HEK293 (cell line): ENCODE measurements around the gene KLHL29.

Experiments
- CTCF ChIA-PET: fragments of 350-600 bp; formaldehyde crosslinking; extraction: SDS; loops from one replicate; lab custom pipeline; 2021; ENCODE audit warnings: antibody characterized with exemption; lab: Yijun Ruan, JAX
- POLR2A ChIA-PET: fragments of 300-600 bp; formaldehyde crosslinking; extraction: SDS; loops from one replicate; lab custom pipeline; 2020; ENCODE audit warnings: antibody characterized with exemption, inconsistent platforms; lab: Yijun Ruan, JAX
- H3K27ac ChIP-seq: fragments of 200-500 bp; sonication (Bioruptor generic); 2 replicates; pipeline ENCODE4 v1.5.1; 2014; ENCODE audit warnings: low read depth, low read length, control low read depth, inconsistent platforms; ENCODE audit errors: extremely low read depth
- H3K36me3 ChIP-seq, 2 experiments: fragments of 200-500 bp in 1 of 2; sonication (Bioruptor generic) in 1 of 2; 1 replicate in 1 of 2; 2 replicates in 1 of 2; pipeline ENCODE4 v1.5.1; 2014 to 2017; ENCODE audit warnings: inconsistent platforms in 2 of 2, low read length in 2 of 2; ENCODE audit not compliant: control insufficient read depth in 2 of 2, insufficient read depth in 1 of 2
- H3K4me1 ChIP-seq: fragments of 200-500 bp; sonication (Bioruptor generic); 2 replicates; pipeline ENCODE4 v1.5.1; 2014; ENCODE audit warnings: mild to moderate bottlenecking, low read length, inconsistent platforms; ENCODE audit not compliant: control insufficient read depth, insufficient read depth
- H3K4me3 ChIP-seq: 2 replicates; pipeline ENCODE4 v1.5.1; 2011; ENCODE audit warnings: low read depth, mild to moderate bottlenecking, control low read depth, low read length, moderate library complexity
- H3K9me3 ChIP-seq: fragments of 200-500 bp; sonication (Bioruptor generic); 2 replicates; pipeline ENCODE4 v1.5.1; 2014; ENCODE audit warnings: low read depth, low read length, inconsistent platforms; ENCODE audit not compliant: control insufficient read depth, insufficient read depth
- AEBP2 ChIP-seq: fragments of 450-650 bp; formaldehyde crosslinking; IDR thresholded peaks from 2 replicates; pipeline ENCODE4 v1.5.1; 2016; ENCODE audit warnings: missing biosample characterization, missing genetic modification characterization, borderline replicate concordance
- FEZF1 ChIP-seq: fragments of 450-650 bp; formaldehyde crosslinking; IDR thresholded peaks from 2 replicates; pipeline ENCODE4 v1.5.1; 2016; ENCODE audit warnings: missing biosample characterization, missing genetic modification characterization
- GLIS1 ChIP-seq: fragments of 450-650 bp; formaldehyde crosslinking; IDR thresholded peaks from 2 replicates; pipeline ENCODE4 v1.5.1; 2016; ENCODE audit warnings: missing biosample characterization, missing genetic modification characterization
- PRDM1 ChIP-seq: fragments of 450-650 bp; formaldehyde crosslinking; IDR thresholded peaks from 2 replicates; pipeline ENCODE4; 2016; ENCODE audit warnings: missing biosample characterization, missing genetic modification characterization
- SCRT1 ChIP-seq: fragments of 450-650 bp; formaldehyde crosslinking; IDR thresholded peaks from 2 replicates; pipeline ENCODE4 v1.5.1; 2016; ENCODE audit warnings: missing biosample characterization, missing genetic modification characterization, borderline replicate concordance
- ZBTB1 ChIP-seq: fragments of 450-650 bp; formaldehyde crosslinking; IDR thresholded peaks from 2 replicates; pipeline ENCODE4 v1.5.1; 2016; ENCODE audit warnings: missing biosample characterization, missing genetic modification characterization
- ZBTB8A ChIP-seq: fragments of 450-650 bp; formaldehyde crosslinking; IDR thresholded peaks from 2 replicates; pipeline ENCODE4 v1.5.1; 2016; ENCODE audit warnings: missing biosample characterization, missing genetic modification characterization
- ZIC2 ChIP-seq: fragments of 450-650 bp; formaldehyde crosslinking; IDR thresholded peaks from 2 replicates; pipeline ENCODE4 v1.5.1; 2016; ENCODE audit warnings: missing biosample characterization, missing genetic modification characterization
- ZNF114 ChIP-seq: fragments of 450-650 bp; formaldehyde crosslinking; IDR thresholded peaks from 2 replicates; pipeline ENCODE4 v1.5.0; 2017; ENCODE audit warnings: missing biosample characterization, missing genetic modification characterization
- ZNF18 ChIP-seq: fragments of 450-650 bp; formaldehyde crosslinking; IDR thresholded peaks from 2 replicates; pipeline ENCODE4 v1.5.1; 2016; ENCODE audit warnings: missing biosample characterization, missing genetic modification characterization
- ZNF530 ChIP-seq: fragments of 450-650 bp; formaldehyde crosslinking; IDR thresholded peaks from 2 replicates; pipeline ENCODE4 v1.5.1; 2016; ENCODE audit warnings: low read depth, missing biosample characterization, missing genetic modification characterization
- ZNF555 ChIP-seq: fragments of 450-650 bp; formaldehyde crosslinking; conservative IDR thresholded peaks from 2 replicates; pipeline ENCODE4 v1.5.1; 2017; ENCODE audit warnings: missing biosample characterization, mild to moderate bottlenecking, missing genetic modification characterization, inconsistent platforms
- ZNF596 ChIP-seq: fragments of 450-650 bp; IDR thresholded peaks from 2 replicates; pipeline ENCODE4 v1.5.0; 2018; ENCODE audit warnings: missing biosample characterization, mild to moderate bottlenecking, missing genetic modification characterization, moderate library complexity
- ZNF629 ChIP-seq: fragments of 450-650 bp; formaldehyde crosslinking; IDR thresholded peaks from 2 replicates; pipeline ENCODE4 v1.5.1; 2017; ENCODE audit warnings: missing biosample characterization, missing genetic modification characterization
- ZNF645 ChIP-seq: fragments of 450-650 bp; formaldehyde crosslinking; IDR thresholded peaks from 2 replicates; pipeline ENCODE4; 2016; ENCODE audit warnings: missing biosample characterization, missing genetic modification characterization
- ZNF660 ChIP-seq: fragments of 450-650 bp; IDR thresholded peaks from 2 replicates; pipeline ENCODE4 v1.5.1; 2018; ENCODE audit warnings: missing biosample characterization, mild to moderate bottlenecking, missing genetic modification characterization
- ZSCAN18 ChIP-seq: fragments of 450-650 bp; formaldehyde crosslinking; IDR thresholded peaks from 2 replicates; pipeline ENCODE4 v1.5.1; 2016; ENCODE audit warnings: missing biosample characterization, missing genetic modification characterization
- TF ChIP-seq, protein P1 (sequence below): sonication (generic); formaldehyde crosslinking; IDR thresholded peaks from 2 replicates; pipeline ENCODE4 v1.8.1; 2022; ENCODE audit warnings: mild to moderate bottlenecking, moderate library complexity, missing genetic modification reagents
- TF ChIP-seq, protein P2 (sequence below): fragments of 450-650 bp; formaldehyde crosslinking; IDR thresholded peaks from 2 replicates; pipeline ENCODE4 v1.5.1; 2017; ENCODE audit warnings: missing biosample characterization, missing genetic modification characterization

KLHL29 gene

DNA sequence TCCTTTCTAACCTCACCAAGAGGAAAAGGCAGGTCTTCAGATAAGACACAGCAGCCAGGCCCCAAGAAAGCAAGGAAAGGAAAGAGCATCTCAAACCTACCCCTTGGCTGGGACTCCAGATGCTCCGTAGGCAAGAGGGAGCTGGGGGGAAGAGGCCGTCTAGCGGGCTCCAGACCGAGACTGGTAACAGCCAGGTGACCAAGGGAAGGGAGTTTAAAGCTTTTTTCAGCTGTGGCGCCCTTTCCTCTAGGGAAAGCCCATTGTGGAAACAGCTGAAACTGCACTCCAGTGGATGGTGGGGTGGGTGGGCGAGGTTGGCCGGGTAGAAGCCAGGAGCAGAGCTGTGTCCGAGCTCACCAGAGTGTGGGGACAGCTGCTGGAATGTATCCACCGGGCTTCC is 180.4 kb downstream of the KLHL29 start (continued):
- TF ChIP-seq ZNF18 (no peak), ZNF629 (tag by site-specific recombination) (no peak), ZNF645 (no peak)

DNA sequence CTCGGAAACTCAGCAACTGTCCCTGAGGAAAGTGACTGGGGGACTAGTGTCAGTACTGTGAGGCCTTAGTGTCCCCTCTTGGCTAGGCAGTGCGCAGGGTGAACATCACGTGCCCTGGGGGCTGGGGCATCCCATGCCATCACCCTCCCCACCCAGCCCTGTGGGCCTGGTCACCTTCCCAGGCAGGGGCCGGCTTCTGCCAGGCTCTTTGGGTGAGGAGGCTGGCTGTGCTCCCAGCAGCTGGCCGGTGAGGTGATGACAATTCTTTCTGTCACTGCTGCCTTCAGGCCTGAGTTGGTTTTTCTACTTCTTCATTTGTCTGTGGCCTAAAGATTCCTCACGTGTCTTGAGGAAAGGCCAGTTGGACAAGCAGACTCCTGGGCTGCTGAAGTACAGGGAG is 180.8 kb downstream of the KLHL29 start:
- peaks cover 0 to 7% of the 10 kb centered on the region in 2 experiments; a peak in 1 of 3 replicates for H3K36me3 ChIP-seq
- TF ChIP-seq ZNF555 (no peak), FEZF1 (tag by site-specific recombination) (no peak), ZIC2 (tag by site-specific recombination) (no peak), ZSCAN18 (tag by site-specific recombination) (no peak), ZNF114 (tag by site-specific recombination) (no peak), ZNF660 (tag by site-specific recombination) (no peak), ZBTB1 (no peak), ZBTB8A (tag by site-specific recombination) (no peak), AEBP2 (no peak), GLIS1 (tag by site-specific recombination) (no peak), ZNF530 (tag by site-specific recombination) (no peak), SCRT1 (tag by site-specific recombination) (no peak), PRDM1 (tag by site-specific recombination) (no peak), ZNF596 (tag by site-specific recombination) (no peak)
- TF ChIP-seq, protein P1, sequence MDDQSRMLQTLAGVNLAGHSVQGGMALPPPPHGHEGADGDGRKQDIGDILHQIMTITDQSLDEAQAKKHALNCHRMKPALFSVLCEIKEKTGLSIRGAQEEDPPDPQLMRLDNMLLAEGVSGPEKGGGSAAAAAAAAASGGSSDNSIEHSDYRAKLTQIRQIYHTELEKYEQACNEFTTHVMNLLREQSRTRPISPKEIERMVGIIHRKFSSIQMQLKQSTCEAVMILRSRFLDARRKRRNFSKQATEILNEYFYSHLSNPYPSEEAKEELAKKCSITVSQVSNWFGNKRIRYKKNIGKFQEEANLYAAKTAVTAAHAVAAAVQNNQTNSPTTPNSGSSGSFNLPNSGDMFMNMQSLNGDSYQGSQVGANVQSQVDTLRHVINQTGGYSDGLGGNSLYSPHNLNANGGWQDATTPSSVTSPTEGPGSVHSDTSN (CRISPR knock-in tag), result no peak
- TF ChIP-seq, protein P2, sequence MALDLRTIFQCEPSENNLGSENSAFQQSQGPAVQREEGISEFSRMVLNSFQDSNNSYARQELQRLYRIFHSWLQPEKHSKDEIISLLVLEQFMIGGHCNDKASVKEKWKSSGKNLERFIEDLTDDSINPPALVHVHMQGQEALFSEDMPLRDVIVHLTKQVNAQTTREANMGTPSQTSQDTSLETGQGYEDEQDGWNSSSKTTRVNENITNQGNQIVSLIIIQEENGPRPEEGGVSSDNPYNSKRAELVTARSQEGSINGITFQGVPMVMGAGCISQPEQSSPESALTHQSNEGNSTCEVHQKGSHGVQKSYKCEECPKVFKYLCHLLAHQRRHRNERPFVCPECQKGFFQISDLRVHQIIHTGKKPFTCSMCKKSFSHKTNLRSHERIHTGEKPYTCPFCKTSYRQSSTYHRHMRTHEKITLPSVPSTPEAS, result no peak
- ChIA-PET POLR2A (no interaction called here), CTCF (interaction anchor here (0.6 to 1.6 kb wide), 2 partner anchors 47 to 367 kb away, joined by 3 to 4 read pairs; no protein-coding TSS in a partner anchor)
- H3K9me3 ChIP-seq, result no peaks in the 10 kb centered on the region
- H3K4me3 ChIP-seq, result no peak overlapping the region
- H3K27ac ChIP-seq, result no peak overlapping the region
- no peaks in the 10 kb centered on the region for H3K4me1 ChIP-seq
